BE2C (cell line): ENCODE measurements around the gene JPH3.

Experiments
- DNase-seq: peaks from one replicate; pipeline ENCODE4 v3.0.0-alpha.2; 2020
- H3K27me3 ChIP-seq: fragments of 250-450 bp; sonication (Bioruptor Pico); 2 replicates; pipeline ENCODE4 v1.5.1; 2020; ENCODE audit warnings: mild to moderate bottlenecking
- H3K36me3 ChIP-seq: fragments of 250-450 bp; sonication (Bioruptor Pico); 2 replicates; pipeline ENCODE4 v1.5.1; 2020; ENCODE audit warnings: mild to moderate bottlenecking
- H3K4me1 ChIP-seq: fragments of 250-450 bp; sonication (Bioruptor Pico); 2 replicates; pipeline ENCODE4 v1.5.1; 2020
- H3K4me3 ChIP-seq: 2 replicates; pipeline ENCODE4 v1.5.1; 2011; ENCODE audit warnings: low read depth, low read length
- H3K9me3 ChIP-seq: fragments of 250-450 bp; sonication (Bioruptor Pico); 2 replicates; pipeline ENCODE4 v1.5.1; 2020
- CTCF ChIP-seq: IDR thresholded peaks from 2 replicates; pipeline ENCODE4 v1.5.1; 2012; ENCODE audit warnings: mild to moderate bottlenecking, low read depth, low read length

Gene JPH3

GRCh38 chr16:87692756-87693155 is 90.4 kb downstream of the JPH3 start:
- no peak for DNase-seq

GRCh38 chr16:87693827-87694226 is 91.5 kb downstream of the JPH3 start:
- H3K36me3 ChIP-seq = peaks cover 22% of the 10 kb centered on the region
- H3K4me3 ChIP-seq = no peak overlapping the region
- no peaks in the 10 kb centered on the region for H3K27me3 ChIP-seq
- no peaks in the 10 kb centered on the region for H3K9me3 ChIP-seq
- no peak for DNase-seq
- TF ChIP-seq CTCF = no peak
- H3K4me1 ChIP-seq = no peaks in the 10 kb centered on the region

More at GRCh38 chr16:87692756-87693155, 90.4 kb downstream of the JPH3 start:
- Histone ChIP-seq H3K27me3 (no peaks in the 10 kb centered on the region), H3K4me1 (no peaks in the 10 kb centered on the region), H3K36me3 (peaks cover 14% of the 10 kb centered on the region), H3K4me3 (no peak overlapping the region), H3K9me3 (no peaks in the 10 kb centered on the region)
- no peak for TF ChIP-seq CTCF

DNA sequence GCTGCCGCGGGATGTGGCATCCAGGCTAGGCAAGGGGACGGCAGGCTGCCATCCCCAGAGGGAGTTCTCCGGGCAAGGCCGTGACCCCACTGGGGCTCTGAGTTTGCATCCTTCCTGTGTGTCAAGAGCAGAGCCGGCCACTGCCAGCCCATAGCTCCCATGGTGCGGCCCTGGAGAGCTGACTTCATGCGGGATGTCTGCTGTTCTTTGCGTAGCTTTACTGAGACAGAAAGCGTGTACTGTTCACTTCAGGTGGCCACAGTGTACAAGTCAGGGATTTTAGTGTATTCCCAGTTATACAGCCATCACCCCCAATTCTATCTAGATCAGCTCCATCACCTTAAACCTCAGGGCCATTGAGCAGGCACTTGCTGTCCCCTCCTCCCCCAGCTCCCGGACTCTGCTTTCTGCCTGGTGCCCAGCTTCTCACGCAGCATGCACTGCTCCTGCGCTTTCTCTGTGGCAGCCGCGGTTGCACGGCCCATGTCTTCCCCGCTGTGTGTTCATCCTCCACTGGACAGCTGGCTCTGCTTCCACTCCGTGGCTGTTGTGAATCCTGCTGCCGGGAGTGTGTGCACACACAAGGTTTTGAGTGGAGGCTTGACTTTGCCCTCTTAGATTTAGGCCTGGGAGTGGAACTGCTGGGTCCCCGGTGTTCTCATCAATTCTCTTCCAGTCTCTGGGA is 92.3 kb downstream of the JPH3 start:
- peaks cover 26% of the 10 kb centered on the region for H3K36me3 ChIP-seq
- no peak overlapping the region for H3K4me3 ChIP-seq
- H3K4me1 ChIP-seq = no peaks in the 10 kb centered on the region
- H3K27me3 ChIP-seq = no peaks in the 10 kb centered on the region
- no peaks in the 10 kb centered on the region for H3K9me3 ChIP-seq
- DNase-seq = no peak
- TF ChIP-seq CTCF = no peak

DNA sequence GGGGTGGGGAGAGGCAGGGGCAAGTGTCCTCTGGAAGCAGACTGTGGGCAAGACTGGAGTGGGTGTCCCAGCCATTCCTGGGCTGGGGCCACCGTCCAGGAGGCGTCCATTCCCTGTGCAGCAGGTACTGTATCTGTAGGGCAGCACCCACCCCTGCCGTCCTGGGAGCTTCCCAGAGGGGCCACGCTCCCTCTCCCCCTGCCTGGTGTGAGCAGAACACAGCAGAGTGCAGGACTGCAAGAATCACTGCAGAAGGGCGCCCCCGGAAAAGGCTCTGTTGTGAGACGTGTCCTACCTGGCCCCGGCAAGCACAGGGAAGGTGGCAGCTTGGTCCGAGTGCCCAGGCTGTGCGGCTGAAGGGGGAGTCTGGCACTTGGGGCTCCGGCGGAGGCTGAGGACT is 93.2 kb downstream of the JPH3 start:
- H3K4me1 ChIP-seq = no peaks in the 10 kb centered on the region
- no peak for TF ChIP-seq CTCF
- no peaks in the 10 kb centered on the region for H3K9me3 ChIP-seq
- DNase-seq = no peak
- H3K36me3 ChIP-seq = peaks cover 33% of the 10 kb centered on the region
- no peaks in the 10 kb centered on the region for H3K27me3 ChIP-seq
- no peak overlapping the region for H3K4me3 ChIP-seq

GRCh38 chr16:87696726-87697125 is 94.4 kb downstream of the JPH3 start:
- DNase-seq = no peak
- no peaks in the 10 kb centered on the region for H3K9me3 ChIP-seq
- H3K36me3 ChIP-seq = peaks cover 39% of the 10 kb centered on the region
- no peak for TF ChIP-seq CTCF
- H3K27me3 ChIP-seq = no peaks in the 10 kb centered on the region
- H3K4me1 ChIP-seq = no peaks in the 10 kb centered on the region
- H3K4me3 ChIP-seq = no peak overlapping the region

GRCh38 chr16:87697256-87697655 is 94.9 kb downstream of the JPH3 start:
- H3K4me3 ChIP-seq = no peak overlapping the region
- DNase-seq = no peak
- H3K36me3 ChIP-seq = peaks cover 44% of the 10 kb centered on the region
- no peak for TF ChIP-seq CTCF
- no peaks in the 10 kb centered on the region for H3K27me3 ChIP-seq
- H3K9me3 ChIP-seq = no peaks in the 10 kb centered on the region
- no peaks in the 10 kb centered on the region for H3K4me1 ChIP-seq
